Measurements from ENCODE around the gene CSH2.
"Not testable (repeated sequence)": the region's sequence is repeated elsewhere in the genome, so short reads cannot be mapped to it uniquely, and the experiment has no call there.

CSH2 gene

DNA sequence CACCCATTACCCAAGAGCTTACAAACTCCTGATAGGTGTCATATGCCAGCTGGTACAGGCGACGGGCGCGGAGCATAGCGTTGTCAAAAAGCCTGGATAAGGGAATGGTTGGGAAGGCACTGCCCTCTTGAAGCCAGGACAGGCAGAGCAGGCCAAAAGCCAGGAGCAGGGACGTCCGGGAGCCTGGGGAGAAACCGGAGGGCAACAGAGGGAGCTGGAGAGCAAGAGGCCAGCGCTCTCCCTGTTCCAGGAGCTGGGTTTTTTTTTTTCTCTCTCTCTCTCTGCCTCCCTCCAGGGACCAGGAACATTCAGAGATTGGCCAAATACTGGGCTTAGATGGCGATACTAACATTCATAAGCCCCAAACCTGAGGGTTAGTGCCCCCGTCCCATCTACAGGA is 7.9 kb upstream of the CSH2 start:
- H3K27ac Mint-ChIP-seq, H3K4me1 Mint-ChIP-seq, ATAC-seq, H3K4me3 Mint-ChIP-seq, H3K27me3 Mint-ChIP-seq, DNase-seq, H3K9me3 Mint-ChIP-seq: not testable (repeated sequence)

DNA sequence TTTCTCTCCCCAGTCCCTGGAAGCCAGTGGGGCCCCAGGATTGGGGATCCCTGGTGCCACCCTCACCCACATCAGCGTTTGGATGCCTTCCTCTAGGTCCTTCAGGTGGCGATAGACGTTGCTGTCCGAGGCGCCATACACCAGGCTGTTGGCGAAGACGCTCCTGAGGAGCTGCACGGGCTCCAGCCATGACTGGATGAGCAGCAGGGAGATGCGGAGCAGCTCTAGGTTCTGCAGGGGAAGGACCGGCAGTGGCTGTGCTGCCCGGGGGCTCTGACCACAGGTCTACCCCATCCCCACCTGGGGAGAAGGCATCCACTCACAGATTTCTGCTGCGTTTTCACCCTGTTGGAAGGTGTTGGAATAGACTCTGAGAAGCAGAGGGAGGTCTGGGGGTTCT is 7.2 kb upstream of the CSH2 start:
- H3K27ac Mint-ChIP-seq, result no peak overlapping the region
- H3K4me1 Mint-ChIP-seq, result peaks cover 6% of the 10 kb centered on the region
- no peak for ATAC-seq
- H3K27me3 Mint-ChIP-seq, result no peaks in the 10 kb centered on the region
- DNase-seq, result no peak
- H3K9me3 Mint-ChIP-seq, result no peaks in the 10 kb centered on the region
- no peak overlapping the region for H3K4me3 Mint-ChIP-seq

DNA sequence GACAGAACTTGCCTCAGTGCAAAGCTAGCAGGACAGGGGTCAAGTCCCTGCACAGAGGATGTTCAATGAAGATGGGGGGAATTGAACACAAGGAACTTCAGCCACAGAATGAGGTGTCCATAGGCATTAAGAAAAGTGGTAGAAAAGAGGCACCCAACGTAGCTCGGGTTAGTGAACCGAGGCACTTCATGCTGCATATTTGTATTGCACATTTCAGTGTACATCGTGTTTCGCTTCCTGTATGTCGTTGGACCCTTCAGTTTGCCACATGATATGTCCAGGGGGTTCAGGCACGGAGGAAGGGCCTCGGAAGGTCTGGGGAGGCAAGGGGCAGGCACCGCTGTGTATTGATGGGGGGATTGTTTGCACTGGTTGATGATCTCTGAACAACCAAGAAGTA is 4.9 kb upstream of the CSH2 start:
- not testable (repeated sequence) for H3K4me1 Mint-ChIP-seq, H3K9me3 Mint-ChIP-seq, DNase-seq, ATAC-seq, H3K4me3 Mint-ChIP-seq, H3K27me3 Mint-ChIP-seq
- peak overlapping the region in 1 of 2 donors; percentile 35 for H3K27ac Mint-ChIP-seq

DNA sequence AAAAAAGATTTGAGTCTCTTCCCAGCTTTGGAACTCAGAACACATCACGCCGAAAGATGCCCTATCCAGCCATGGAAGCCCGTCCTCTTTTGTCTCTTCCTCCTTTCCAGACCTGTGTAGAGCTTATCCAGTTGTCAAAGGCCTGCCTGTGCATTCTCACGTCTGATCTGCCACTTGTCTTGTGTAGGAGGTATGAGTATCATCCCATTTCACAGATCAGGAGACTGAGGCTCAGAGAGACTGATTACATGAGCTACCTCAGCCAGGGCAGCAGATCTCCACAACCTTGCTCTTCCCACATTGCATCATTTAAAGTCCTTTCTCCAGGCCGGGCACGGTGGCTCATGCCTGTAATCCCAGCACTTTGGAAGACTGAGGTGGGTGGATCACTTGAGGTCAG is 1.2 kb upstream of the CSH2 start:
- H3K4me1 Mint-ChIP-seq, ATAC-seq, H3K9me3 Mint-ChIP-seq, H3K27me3 Mint-ChIP-seq, H3K4me3 Mint-ChIP-seq, H3K27ac Mint-ChIP-seq, DNase-seq: not testable (repeated sequence)

DNA sequence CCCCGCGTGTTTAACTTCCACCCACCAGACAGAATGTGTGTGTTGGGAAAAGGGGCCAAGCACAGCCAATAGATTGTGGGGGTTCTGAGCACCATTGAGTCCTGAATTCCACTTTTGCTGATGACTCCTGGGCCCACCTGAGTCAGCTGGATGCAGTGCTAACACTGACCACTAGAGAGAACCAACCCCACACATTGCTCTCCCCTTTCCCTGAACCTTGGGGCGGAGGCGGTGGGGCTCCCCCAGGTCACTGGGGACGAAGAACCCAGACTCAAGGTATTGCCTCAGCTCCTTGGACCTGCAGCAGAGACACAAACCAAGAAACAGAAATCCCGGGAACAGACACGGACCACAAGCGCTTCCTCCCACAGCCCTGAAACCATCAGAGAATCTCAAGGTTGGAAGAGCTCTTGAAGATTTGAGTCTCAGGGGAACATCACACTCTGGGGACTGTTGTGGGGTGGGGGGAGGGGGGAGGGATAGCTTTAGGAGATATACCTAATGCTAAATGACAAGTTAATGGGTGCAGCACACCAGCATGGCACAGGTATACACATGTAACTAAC is 667 bp upstream of the CSH2 start:
- not testable (repeated sequence) for DNase-seq, ATAC-seq, H3K4me1 Mint-ChIP-seq, H3K27me3 Mint-ChIP-seq, H3K27ac Mint-ChIP-seq, H3K9me3 Mint-ChIP-seq, H3K4me3 Mint-ChIP-seq

DNA sequence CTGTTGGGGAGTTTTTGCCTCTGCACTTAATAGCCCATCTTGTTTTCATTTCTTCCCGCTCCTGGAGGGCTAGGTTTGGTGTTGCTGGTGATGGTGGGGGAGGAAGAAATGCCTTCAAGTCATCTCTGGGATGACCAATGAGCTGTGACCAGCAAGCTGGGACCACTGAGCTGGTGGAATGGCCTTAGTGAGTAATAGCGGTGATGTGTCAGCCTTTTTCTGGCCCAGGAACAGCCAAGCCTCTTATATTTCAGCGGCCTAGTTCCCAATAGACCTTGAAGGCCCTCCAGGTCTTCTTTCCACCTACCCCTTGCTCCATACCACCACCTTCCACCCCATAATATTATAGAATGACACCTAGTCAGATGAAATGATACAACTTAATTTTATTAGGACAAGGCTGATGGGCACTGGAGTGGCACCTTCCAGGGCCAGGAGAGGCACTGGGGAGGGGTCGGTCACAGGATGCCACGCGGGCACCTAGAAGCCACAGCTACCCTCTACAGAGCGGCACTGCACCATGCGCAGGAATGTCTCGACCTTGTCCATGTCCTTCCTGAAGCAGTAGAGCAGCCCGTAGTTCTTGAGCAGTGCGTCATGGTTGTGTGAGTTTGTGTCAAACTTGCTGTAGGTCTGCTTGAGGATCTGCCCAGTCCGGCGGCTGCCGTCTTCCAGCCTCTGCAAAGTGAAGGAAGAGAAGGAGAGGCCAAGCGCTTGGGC is 1.7 kb downstream of the CSH2 start:
- H3K27ac Mint-ChIP-seq, ATAC-seq, H3K4me1 Mint-ChIP-seq, H3K9me3 Mint-ChIP-seq, DNase-seq, H3K27me3 Mint-ChIP-seq, H3K4me3 Mint-ChIP-seq: not testable (repeated sequence)

DNA sequence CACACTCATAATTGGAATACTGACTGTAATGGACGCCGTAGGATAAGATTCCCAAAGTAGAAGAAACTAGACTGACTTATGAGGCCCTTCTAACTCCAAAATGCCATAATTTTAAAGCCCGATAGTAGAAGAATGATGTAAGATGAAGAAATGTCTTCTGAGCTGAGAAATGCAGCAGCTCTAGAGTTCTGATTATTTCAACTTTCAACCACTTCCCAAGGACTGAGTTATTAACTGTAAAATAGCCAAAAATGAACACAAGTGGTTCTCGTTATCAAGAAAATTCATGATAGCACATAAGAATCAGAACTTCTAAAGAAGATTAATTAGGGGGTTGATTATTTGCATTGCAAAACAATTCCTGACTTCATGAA is 3.2 kb downstream of the CSH2 start:
- not testable (repeated sequence) for H3K9me3 Mint-ChIP-seq, H3K27ac Mint-ChIP-seq, H3K4me3 Mint-ChIP-seq, H3K27me3 Mint-ChIP-seq, H3K4me1 Mint-ChIP-seq, DNase-seq, ATAC-seq

DNA sequence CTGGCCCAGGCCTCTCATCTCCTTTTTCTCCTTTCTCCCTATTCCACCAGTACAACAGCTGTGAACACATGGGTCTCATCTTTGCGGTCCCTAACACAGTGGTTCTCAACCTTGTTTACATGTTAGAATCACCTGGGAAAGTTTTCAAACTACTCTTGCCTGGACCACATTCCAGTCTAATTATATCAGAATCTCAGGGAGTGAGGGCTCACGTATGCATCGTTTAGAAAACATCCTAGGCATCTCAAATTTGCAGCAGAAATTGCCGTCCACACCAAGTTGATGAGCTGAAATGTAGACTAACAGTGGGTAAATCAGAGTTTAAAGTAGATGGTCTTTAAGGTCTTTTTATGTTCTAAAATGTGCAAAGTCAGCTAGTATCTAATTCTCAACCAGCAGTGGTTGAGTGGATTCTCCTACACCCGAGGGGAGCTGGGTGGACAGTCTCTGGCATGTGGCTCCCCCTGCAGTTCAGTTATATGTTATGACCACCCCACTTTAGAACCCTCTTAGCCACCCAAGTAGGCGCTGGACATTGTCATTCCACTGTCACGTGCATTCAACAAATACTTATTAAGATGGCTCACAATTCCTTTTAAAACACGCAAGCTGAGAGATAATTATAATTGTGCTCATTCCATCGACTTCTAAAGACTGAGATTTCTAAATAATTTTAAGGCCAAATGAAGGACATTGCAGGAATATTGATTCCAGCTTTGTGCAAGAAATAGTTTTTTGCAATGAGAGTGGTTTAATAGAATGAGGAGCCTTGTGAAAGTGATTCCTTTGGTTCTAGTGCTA is 3.8 kb downstream of the CSH2 start:
- DNase-seq, H3K27me3 Mint-ChIP-seq, H3K9me3 Mint-ChIP-seq, H3K27ac Mint-ChIP-seq, H3K4me3 Mint-ChIP-seq, H3K4me1 Mint-ChIP-seq: not testable (repeated sequence)
- ATAC-seq, result peak; percentile 45

DNA sequence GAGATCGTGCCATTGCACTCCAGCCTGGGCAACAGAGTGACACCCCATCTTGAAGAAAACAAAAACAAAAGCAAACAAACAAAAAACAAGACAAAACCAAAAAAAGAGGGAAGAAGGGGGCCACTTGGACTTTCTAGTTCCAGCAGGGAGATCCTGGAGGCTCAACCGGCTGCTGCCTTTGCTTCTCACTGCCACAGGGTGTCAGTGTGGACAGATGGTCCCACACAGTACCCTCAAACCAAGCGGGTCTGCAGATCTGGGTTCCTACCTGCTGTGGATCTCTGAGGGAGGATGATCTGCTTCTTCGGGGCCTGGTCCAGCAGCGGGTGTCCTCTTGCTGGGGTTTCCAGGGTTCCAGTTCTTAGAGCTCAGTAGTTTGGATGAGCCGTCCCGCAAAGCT is 6.9 kb downstream of the CSH2 start:
- H3K9me3 Mint-ChIP-seq, H3K27me3 Mint-ChIP-seq, H3K4me3 Mint-ChIP-seq, H3K27ac Mint-ChIP-seq, ATAC-seq, DNase-seq, H3K4me1 Mint-ChIP-seq: not testable (repeated sequence)

DNA sequence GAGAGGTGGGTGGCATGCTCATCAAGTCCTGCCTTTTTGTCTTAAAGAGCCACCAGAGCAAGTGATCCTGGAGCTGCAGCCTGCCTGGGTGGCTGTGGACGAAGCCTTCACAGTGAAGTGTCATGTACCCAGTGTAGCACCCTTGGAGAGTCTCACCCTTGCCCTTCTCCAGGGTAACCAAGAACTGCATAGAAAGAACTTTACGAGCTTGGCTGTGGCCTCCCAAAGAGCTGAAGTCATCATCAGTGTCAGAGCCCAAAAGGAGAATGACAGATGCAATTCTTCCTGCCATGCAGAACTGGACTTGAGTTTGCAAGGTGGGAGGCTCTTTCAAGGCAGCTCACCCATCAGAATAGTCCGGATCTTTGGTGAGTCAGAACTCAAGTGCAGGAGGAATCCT is 14.2 kb downstream of the CSH2 start:
- H3K4me1 Mint-ChIP-seq, result no peaks in the 10 kb centered on the region
- H3K9me3 Mint-ChIP-seq, result no peaks in the 10 kb centered on the region
- no peak overlapping the region for H3K27ac Mint-ChIP-seq
- peaks cover 15% of the 10 kb centered on the region for H3K27me3 Mint-ChIP-seq
- ATAC-seq, result no peak
- no peak overlapping the region for H3K4me3 Mint-ChIP-seq
- DNase-seq, result no peak

DNA sequence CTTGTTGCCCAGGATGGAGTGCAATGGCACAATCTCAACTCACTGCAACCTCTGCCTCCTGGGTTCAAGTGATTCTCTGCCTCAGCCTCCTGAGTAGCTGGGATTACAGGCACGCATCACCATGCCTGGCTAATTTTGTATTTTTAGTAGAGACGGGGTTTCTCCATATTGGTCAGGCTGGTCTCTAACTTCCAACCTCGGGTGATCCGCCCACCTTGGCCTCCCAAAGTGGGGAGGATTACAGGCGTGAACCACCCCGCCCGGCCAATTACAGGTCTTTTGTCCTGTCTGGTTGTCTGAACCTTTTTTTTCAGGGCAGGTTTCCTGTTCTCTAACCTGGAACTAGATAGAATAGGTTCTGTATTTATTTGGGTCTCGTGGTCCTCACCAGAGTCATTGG is 17.1 kb downstream of the CSH2 start:
- H3K27ac Mint-ChIP-seq, H3K4me3 Mint-ChIP-seq, H3K9me3 Mint-ChIP-seq, H3K4me1 Mint-ChIP-seq, DNase-seq, ATAC-seq: not testable (repeated sequence)
- peaks cover 15% of the 10 kb centered on the region for H3K27me3 Mint-ChIP-seq

DNA sequence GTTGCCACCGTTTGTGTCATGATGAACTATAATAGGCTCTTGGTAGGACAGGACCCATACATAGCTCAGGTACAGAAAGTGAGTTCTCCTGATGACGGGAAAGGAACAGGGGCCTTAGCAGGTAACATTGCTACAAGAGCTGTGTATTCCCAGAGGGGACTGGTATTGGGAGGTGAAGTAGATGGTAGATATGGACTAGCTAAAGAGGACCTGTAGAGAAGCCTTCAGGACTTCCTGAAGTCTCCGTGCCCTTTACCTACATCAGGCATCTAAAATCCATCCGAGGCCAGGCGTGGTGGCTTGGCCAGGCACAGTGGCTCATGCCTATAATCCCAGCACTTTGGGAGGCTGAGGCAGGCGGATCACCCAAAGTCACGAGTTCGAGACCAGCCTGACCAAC is 18.3 kb downstream of the CSH2 start:
- Mint-ChIP-seq H3K27me3 (peaks cover 12% of the 10 kb centered on the region), H3K4me3 (no peak overlapping the region), H3K9me3 (no peaks in the 10 kb centered on the region), H3K27ac (no peak overlapping the region), H3K4me1 (no peaks in the 10 kb centered on the region)
- ATAC-seq (no peak), DNase-seq (no peak)

DNA sequence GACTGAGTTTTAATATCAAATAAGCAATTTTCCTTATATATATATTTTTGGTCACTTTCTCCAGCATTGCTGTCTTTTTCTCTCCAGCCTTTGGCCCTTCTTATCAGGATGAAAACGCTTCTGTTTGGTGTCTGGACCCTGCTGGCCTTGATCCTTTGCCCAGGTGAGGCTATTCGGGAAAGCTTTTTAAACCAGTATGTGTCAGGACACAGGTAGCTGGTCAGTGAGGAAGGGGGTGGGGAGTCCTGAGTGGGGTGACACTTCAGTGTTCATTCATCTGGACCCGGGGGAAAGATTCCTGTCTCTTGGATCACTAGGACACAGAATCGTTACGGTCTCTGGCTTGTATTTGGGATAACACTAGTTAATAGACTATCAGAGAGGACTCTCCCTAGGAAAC is 18.8 kb downstream of the CSH2 start:
- H3K9me3 Mint-ChIP-seq, result no peaks in the 10 kb centered on the region
- H3K4me1 Mint-ChIP-seq, result no peaks in the 10 kb centered on the region
- no peak for ATAC-seq
- peaks cover 8% of the 10 kb centered on the region for H3K27me3 Mint-ChIP-seq
- no peak overlapping the region for H3K27ac Mint-ChIP-seq
- no peak for DNase-seq
- no peak overlapping the region for H3K4me3 Mint-ChIP-seq

DNA sequence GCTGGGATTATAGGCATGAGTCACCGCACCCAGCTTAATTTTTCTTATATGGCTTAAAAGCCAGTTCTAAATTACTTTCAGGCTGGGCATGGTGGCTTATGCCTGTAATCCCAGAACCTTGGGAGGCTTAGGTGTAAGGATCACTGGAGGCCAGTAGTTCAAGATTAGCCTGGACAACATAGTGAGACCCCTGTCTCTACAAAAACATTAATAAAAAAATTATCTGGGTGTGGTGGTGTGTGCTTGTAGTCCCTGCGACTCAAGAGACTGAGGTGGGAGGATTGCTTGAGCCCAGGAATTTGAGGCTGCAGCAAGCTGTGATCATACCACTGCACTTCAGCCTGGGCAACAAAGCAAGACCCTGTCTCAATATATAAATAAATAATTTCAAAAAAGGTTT is 20.2 kb downstream of the CSH2 start:
- Mint-ChIP-seq H3K27me3 (no peaks in the 10 kb centered on the region), H3K9me3 (peaks cover 2 to 6% of the 10 kb centered on the region in 2 donors), H3K27ac (no peak overlapping the region), H3K4me3 (no peak overlapping the region), H3K4me1 (peaks cover 10% of the 10 kb centered on the region)
- no peak for ATAC-seq
- no peak for DNase-seq

DNA sequence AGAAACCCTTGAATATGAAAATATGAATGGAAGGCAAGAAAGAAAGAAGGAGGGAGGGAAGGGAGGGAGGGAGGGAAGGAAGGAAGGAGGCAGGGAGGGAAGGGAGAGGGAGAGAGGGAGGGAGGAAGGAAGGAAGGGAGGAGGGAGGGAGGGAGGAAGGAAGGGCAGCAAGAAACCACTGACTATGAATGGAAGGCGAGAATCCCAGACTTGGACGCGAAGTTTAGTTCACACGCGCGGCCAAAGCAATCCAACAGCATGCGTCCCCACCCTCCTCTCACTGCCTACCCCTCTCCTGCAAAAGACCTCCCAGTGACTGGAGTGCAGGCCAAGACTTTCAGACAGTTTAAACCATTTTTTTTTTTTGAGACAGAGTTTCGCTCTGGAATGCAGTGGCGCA is 23.1 kb downstream of the CSH2 start:
- H3K4me3 Mint-ChIP-seq, result no peak overlapping the region
- peaks cover 16% of the 10 kb centered on the region for H3K4me1 Mint-ChIP-seq
- no peak for DNase-seq
- no peak overlapping the region for H3K27ac Mint-ChIP-seq
- H3K9me3 Mint-ChIP-seq, result peaks cover 9 to 11% of the 10 kb centered on the region in 2 donors
- no peaks in the 10 kb centered on the region for H3K27me3 Mint-ChIP-seq
- ATAC-seq, result no peak
